PC-9 (cell line): ENCODE results near the gene TRABD2B. TPM values are rescaled to one million over a fixed set of nuclear protein-coding genes. Genes with fewer than 3 reads are reported as not detected.

Experiments
- BruUV-seq: library from RNA; stranded (reverse); fragments of 400-500 nt; replicated peaks from 2 replicates; lab custom pipeline; 2021; lab: Mats Ljungman, UMichigan
- CTCF ChIA-PET: fragments of 300-600 bp; sonication (Branson Sonifier 250); formaldehyde crosslinking; loops from one replicate; lab custom pipeline; 2022; ENCODE audit warnings: antibody characterized with exemption; lab: Charles Lee
- POLR2A ChIA-PET: fragments of 300-600 bp; sonication (Branson Sonifier 250); formaldehyde crosslinking; loops from one replicate; lab custom pipeline; 2022; ENCODE audit warnings: antibody characterized with exemption; ENCODE audit not compliant: unreplicated experiment; lab: Charles Lee
- DNase-seq, 2 experiments: peaks; one replicate each; pipeline versions ENCODE4 v3.0.0 to v3.0.0-alpha.2; 2015 to 2022; ENCODE audit warnings: mixed read lengths in 1 of 2
- H2AFZ ChIP-seq: fragments of 200-600 bp; sonication (generic); 2 replicates; pipeline ENCODE4 v1.8.1; 2017; ENCODE audit warnings: antibody characterized with exemption
- H3F3A ChIP-seq: fragments of 200-600 bp; sonication (generic); 2 replicates; pipeline ENCODE4 v1.8.1; 2017; ENCODE audit warnings: antibody characterized with exemption, mild to moderate bottlenecking, low read depth; ENCODE audit not compliant: insufficient read depth
- H3K27ac ChIP-seq: fragments of 200-600 bp; sonication (generic); 2 replicates; pipeline ENCODE4 v1.6.1; 2016; ENCODE audit warnings: mixed run types
- H3K27me3 ChIP-seq: fragments of 200-600 bp; sonication (generic); 2 replicates; pipeline ENCODE4 v1.6.1; 2016; ENCODE audit warnings: low read depth, mixed run types; ENCODE audit not compliant: insufficient read depth
- H3K36me3 ChIP-seq: fragments of 200-600 bp; sonication (generic); 2 replicates; pipeline ENCODE4 v1.6.1; 2016; ENCODE audit warnings: low read depth, mixed run types
- H3K4me1 ChIP-seq: fragments of 200-600 bp; sonication (generic); replicated peaks from 2 replicates; pipeline ENCODE4 v1.6.1; 2016; ENCODE audit warnings: mixed run types; ENCODE audit not compliant: insufficient read depth
- H3K4me2 ChIP-seq: fragments of 200-600 bp; sonication (generic); 2 replicates; pipeline ENCODE4 v1.6.1; 2017; ENCODE audit warnings: mixed run types
- H3K4me3 ChIP-seq: fragments of 200-600 bp; sonication (generic); 2 replicates; pipeline ENCODE4 v1.6.1; 2016; ENCODE audit warnings: mixed run types
- H3K79me2 ChIP-seq: fragments of 200-600 bp; sonication (generic); 2 replicates; pipeline ENCODE4 v1.6.1; 2017; ENCODE audit warnings: low read depth, mixed run types
- H3K9me2 ChIP-seq: fragments of 200-600 bp; sonication (generic); 2 replicates; pipeline ENCODE4 v1.8.1; 2017; ENCODE audit warnings: mild to moderate bottlenecking; ENCODE audit not compliant: insufficient read depth
- H3K9me3 ChIP-seq: fragments of 200-600 bp; sonication (generic); 2 replicates; pipeline ENCODE4 v1.8.1; 2016; ENCODE audit warnings: low read depth; ENCODE audit not compliant: insufficient read depth
- H4K20me1 ChIP-seq: fragments of 200-600 bp; sonication (generic); 2 replicates; pipeline ENCODE4 v1.8.1; 2017; ENCODE audit not compliant: insufficient read depth
- EZH2 ChIP-seq: fragments of 200-600 bp; sonication (generic); IDR thresholded peaks from 2 replicates; pipeline ENCODE4 v1.8.0; 2017; ENCODE audit warnings: antibody characterized with exemption, low read depth
- intact Hi-C: fragments of 100-400 bp; cut with micrococcal nuclease; formaldehyde crosslinking; loops from one replicate; pipeline ENCODE4 v1.10.0; 2022; ENCODE audit not compliant: unreplicated experiment
- total RNA-seq: library from RNA; stranded (reverse); gene quantifications from 2 replicates; pipeline ENCODE4 v1.2.3, GENCODE V29; 2021
- TF ChIP-seq, protein P1 (sequence below): fragments of 200-600 bp; sonication (generic); conservative IDR thresholded peaks from 2 replicates; pipeline ENCODE4 v1.6.1; 2017; ENCODE audit warnings: mixed run types, antibody characterized with exemption, mild to moderate bottlenecking, moderate library complexity

Gene TRABD2B
- total RNA-seq, 1 experiment from 2014 or later, result not detected

DNA sequence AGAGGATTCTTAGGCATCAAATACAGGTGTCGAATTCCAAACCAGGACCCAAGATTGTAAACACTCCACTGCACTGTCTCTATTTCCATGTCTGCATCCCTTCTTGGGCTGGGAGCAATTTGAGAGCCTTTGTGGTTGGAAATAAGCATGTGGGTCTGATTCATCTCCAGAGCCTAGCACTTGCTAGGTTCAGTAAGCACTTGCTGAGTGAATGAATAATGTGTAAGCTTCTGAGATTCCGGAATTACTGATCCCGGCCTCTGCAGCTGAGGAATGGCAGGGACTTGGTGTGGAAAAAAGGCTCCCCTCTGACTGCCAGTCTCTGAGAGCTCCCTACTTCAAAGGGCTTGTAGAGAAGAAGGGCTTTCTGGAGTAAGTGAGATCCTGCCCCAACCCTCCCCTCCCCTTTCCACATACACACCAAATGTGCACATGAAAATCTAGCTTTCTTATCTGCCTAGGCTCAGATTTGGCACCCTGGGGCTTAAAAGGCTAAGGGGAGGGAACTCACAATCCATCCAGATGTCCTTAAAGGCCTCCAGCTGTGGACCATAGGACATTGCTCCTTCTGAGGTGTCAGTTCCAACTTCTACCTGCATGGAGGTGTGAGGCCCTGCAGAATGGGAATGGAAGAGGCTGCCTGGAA, 39.6 kb upstream of the TRABD2B start:
- H2AFZ ChIP-seq, result no peak overlapping the region
- no peaks in the 10 kb centered on the region for H3K4me1 ChIP-seq
- H3K79me2 ChIP-seq, result no peaks in the 10 kb centered on the region
- H3K36me3 ChIP-seq, result no peaks in the 10 kb centered on the region
- intact Hi-C loops, result no loop called here
- ChIA-PET CTCF (no interaction called here), POLR2A (no interaction called here)
- no peak overlapping the region for H3K4me2 ChIP-seq
- H3K9me2 ChIP-seq, result no peaks in the 10 kb centered on the region
- peaks cover 4% of the 10 kb centered on the region for H4K20me1 ChIP-seq
- no peaks in the 10 kb centered on the region for H3K9me3 ChIP-seq
- no peaks in the 10 kb centered on the region for H3F3A ChIP-seq
- H3K27ac ChIP-seq, result no peak overlapping the region
- DNase-seq, result no peak
- H3K27me3 ChIP-seq, result no peaks in the 10 kb centered on the region
- no TSS peak for BruUV-seq
- H3K4me3 ChIP-seq, result no peak overlapping the region
- TF ChIP-seq, protein P1, sequence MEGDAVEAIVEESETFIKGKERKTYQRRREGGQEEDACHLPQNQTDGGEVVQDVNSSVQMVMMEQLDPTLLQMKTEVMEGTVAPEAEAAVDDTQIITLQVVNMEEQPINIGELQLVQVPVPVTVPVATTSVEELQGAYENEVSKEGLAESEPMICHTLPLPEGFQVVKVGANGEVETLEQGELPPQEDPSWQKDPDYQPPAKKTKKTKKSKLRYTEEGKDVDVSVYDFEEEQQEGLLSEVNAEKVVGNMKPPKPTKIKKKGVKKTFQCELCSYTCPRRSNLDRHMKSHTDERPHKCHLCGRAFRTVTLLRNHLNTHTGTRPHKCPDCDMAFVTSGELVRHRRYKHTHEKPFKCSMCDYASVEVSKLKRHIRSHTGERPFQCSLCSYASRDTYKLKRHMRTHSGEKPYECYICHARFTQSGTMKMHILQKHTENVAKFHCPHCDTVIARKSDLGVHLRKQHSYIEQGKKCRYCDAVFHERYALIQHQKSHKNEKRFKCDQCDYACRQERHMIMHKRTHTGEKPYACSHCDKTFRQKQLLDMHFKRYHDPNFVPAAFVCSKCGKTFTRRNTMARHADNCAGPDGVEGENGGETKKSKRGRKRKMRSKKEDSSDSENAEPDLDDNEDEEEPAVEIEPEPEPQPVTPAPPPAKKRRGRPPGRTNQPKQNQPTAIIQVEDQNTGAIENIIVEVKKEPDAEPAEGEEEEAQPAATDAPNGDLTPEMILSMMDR, result no peak
- TF ChIP-seq EZH2, result no peak

DNA sequence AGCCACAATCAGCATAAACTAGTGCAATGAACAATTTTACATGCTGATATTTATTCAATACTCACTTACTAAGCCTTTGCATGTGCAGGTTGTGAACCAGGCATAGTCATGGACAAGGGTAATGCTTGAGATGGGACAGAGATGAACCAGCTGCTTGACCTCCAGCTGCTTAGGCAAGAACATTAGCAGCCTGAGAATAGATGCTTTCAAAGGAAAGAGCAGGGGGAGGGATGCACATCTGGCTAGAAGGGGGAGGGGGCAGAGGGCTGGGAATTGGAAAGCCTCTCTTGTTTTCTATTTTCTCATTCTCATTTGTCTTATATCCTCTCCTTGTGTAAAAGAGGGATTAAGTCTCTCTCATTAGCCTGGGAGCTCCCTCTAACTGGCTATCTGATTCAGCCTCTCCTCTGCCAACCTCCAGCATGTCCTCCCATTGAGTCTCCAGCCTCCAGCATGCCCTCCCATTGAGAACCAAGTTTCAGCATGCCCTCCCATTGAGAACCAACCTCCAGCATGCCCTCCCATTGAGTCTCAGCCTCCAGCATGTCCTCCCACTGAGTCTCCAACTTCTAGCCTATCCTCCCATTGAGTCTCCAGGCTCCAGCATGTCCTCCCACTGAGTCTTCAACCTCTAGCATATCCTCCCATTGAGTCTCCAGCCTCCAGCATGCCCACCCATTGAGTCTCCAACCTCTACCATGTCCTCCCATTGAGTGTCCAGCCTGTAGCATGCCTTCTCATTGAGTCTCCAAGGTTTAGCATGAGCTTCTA, 38.4 kb upstream of the TRABD2B start:
- TF ChIP-seq, protein P1, result no peak
- no peak for TF ChIP-seq EZH2
- H2AFZ ChIP-seq, result no peak overlapping the region

DNA sequence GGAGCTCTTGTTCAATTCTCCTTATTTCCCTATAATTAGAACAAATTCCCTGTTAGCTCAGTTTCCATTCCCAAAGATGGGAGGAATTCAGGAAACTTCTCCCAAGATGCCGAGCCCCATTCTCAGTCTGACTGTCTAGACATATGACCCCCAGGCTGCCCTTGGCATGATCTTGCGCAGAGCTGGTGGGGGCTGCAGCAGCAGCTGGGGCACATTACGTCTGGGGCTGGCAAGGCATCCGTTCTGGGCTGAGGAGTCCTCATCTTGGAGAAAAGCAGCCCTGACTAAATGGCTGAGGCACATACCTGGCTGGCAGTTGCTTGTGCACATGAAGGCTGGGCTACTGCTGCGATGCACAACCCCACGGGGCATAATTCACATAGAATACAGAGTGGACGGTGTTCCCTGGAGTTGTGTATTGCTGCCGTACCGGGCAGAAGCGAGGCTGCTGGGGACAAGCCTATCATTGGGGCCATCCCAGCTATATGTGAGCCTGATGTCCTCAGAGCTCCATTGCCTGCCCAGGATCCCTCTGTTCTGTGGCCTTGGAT, 36.4 kb upstream of the TRABD2B start:
- BruUV-seq, result no TSS peak
- Histone ChIP-seq H3F3A (no peaks in the 10 kb centered on the region), H3K27me3 (no peaks in the 10 kb centered on the region), H3K9me3 (no peaks in the 10 kb centered on the region), H3K9me2 (no peaks in the 10 kb centered on the region), H2AFZ (no peak overlapping the region), H3K27ac (no peak overlapping the region), H4K20me1 (peaks cover 4% of the 10 kb centered on the region), H3K79me2 (no peaks in the 10 kb centered on the region), H3K4me2 (no peak overlapping the region), H3K36me3 (no peaks in the 10 kb centered on the region), H3K4me3 (no peak overlapping the region), H3K4me1 (no peaks in the 10 kb centered on the region)
- no peak for DNase-seq
- POLR2A ChIA-PET, result no interaction called here
- CTCF ChIA-PET, result no interaction called here
- intact Hi-C loops, result no loop called here
- TF ChIP-seq, protein P1, result no peak
- TF ChIP-seq EZH2, result no peak

More for the DNA sequence above, 38.4 kb upstream of the TRABD2B start:
- Histone ChIP-seq H4K20me1 (peaks cover 4% of the 10 kb centered on the region), H3K36me3 (no peaks in the 10 kb centered on the region), H3K27me3 (no peaks in the 10 kb centered on the region), H3K27ac (no peak overlapping the region), H3K9me3 (no peaks in the 10 kb centered on the region), H3K79me2 (no peaks in the 10 kb centered on the region), H3F3A (no peaks in the 10 kb centered on the region), H3K4me1 (no peaks in the 10 kb centered on the region), H3K4me2 (no peak overlapping the region), H3K9me2 (no peaks in the 10 kb centered on the region), H3K4me3 (no peak overlapping the region)
- no peak for DNase-seq
- ChIA-PET POLR2A (no interaction called here), CTCF (no interaction called here)
- BruUV-seq, result no TSS peak
- intact Hi-C loops, result no loop called here
